B cell (primary cell): ENCODE results near the gene CEP85.

Experiments used
- EZH2 ChIP-seq: IDR thresholded peaks from 2 replicates; pipeline ENCODE4 v1.6.1; 2012; ENCODE audit warnings: borderline replicate concordance, low read depth, mild to moderate bottlenecking, moderate library complexity, low read length; ENCODE audit not compliant: insufficient read depth, poor library complexity, severe bottlenecking
- TF ChIP-seq, protein P1 (sequence below): fragments of 200-600 bp; IDR thresholded peaks from one replicate; pipeline ENCODE4 v1.8.0; 2022; ENCODE audit warnings: antibody characterized with exemption, mild to moderate bottlenecking

- TF ChIP-seq, protein P1, sequence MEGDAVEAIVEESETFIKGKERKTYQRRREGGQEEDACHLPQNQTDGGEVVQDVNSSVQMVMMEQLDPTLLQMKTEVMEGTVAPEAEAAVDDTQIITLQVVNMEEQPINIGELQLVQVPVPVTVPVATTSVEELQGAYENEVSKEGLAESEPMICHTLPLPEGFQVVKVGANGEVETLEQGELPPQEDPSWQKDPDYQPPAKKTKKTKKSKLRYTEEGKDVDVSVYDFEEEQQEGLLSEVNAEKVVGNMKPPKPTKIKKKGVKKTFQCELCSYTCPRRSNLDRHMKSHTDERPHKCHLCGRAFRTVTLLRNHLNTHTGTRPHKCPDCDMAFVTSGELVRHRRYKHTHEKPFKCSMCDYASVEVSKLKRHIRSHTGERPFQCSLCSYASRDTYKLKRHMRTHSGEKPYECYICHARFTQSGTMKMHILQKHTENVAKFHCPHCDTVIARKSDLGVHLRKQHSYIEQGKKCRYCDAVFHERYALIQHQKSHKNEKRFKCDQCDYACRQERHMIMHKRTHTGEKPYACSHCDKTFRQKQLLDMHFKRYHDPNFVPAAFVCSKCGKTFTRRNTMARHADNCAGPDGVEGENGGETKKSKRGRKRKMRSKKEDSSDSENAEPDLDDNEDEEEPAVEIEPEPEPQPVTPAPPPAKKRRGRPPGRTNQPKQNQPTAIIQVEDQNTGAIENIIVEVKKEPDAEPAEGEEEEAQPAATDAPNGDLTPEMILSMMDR, result no peak
- no peak for TF ChIP-seq EZH2
These were observed 23.7 kb upstream of the CEP85 start for GRCh38 chr1:26210147-26210870.
